Measurements from ENCODE around the gene PALM2AKAP2.

Gene PALM2AKAP2

DNA sequence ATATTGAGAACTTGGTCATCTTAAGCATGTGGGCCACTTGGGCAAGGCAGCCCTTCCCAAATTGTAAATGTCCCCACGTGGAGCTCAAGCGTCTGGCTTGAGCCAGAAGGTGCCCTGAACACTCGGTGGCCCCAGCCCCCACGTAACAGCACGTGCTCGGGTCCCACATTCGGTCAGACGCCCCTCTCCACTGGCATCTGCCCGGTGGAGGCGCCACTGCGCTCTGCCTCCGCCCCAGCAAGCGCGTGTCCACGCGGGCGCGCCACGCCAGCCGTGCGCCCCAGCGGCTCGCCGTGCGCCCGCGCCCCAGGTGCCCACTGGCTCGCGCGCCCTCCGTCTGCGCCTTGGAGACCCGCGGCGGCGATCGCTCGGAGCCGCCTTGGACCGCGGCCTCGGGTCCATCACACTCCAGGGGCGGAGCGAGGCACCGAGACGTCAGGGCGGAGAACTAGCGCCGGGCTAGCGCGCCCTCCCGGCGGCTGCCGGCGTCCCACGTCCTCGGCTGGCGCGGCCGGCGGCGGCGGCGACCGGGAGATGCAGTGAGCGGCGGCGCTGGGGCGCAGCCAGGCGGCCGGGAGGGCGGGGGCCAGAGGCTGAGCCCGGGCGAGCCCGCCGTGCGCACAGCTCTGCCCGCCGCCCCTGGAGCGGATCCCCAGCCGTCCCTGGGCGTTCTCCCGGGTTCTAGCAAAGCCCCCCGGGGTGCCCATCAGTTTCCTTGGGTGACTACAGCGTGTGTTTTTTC, at the start of gene PALM2AKAP2:
Gene PALM2AKAP2, plus strand, starts transcription at position 488 of the 742 bp plus-strand sequence. CDS start 291 bp downstream, outside the sequence.
- DNase-seq, result no peak

DNA sequence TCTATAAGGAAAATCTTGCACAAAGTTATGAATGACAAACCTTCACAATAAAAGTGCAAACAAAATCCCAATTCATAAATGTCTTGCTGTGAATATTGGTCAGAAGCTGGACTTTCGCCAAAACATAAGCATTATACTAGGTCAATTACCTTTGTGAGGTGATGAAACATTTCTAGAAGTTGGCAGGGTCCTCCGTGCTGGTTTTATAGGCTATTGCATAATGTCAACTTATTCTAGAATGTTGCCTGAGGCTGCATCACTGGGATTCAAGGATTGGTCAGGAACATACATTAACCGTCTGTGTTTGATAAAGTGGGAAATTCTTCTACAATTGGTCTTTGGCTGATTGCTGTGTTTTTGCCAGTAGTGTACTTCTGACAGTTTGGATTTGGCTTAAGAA, 49.8 kb upstream of the PALM2AKAP2 start:
- DNase-seq, result no peak

DNA sequence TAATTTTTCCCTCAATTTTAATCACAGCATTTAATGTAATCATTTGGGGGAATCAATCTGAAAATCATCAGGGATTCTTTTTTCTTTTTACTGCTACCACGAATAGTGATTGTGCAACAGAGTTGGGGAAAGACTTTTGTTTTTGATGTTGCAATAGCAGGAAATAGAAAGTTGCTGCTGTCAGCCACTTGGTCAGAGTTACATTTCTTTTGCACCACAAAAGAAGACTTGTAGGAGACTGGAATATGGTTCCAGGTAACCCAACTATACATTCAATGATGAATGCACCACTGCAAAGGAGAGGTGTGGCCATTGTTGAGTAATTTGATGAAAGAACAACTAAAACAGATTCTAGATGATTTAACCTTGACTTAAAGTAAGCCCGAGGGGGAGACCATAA, 46.3 kb upstream of the PALM2AKAP2 start:
- DNase-seq, result no peak

DNA sequence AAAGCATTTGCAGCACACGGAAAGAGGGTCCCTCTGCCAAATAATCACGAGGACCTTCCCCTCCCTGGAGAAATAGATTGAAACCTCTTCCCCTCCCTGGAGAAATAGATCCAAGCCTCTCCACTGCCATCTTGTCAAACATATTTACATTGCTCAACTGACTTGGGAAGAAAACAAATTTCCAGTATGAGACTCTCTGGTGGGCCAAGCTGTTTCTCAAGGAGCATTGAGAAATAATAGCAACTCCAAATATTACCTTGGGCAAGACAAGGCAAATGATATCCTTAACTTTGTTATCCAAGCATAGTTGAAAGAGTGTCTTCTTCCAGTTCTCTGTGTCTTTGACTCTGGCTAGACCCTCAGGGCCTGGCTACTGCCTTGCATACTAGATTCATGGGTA, 45.2 kb upstream of the PALM2AKAP2 start:
- no peak for DNase-seq

DNA sequence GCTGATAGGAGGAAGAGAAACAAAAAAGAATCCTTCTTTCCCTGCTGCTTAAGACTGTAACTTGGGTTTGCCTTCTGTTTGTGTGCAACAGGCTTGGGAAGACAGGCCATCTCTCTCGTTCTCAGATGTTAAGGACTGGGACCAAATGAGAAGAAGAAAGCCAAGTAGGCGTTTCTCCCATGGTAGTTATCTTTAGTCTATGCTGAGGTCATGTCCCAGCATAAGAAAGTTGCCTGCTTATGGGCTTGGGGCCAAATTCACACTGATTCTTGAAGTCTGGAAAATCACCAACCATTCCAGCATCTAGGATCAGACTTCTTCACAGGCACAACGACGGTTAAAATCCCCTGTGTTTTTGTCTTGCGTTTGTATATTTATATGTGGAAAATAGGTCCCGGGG, 44.2 kb upstream of the PALM2AKAP2 start:
- DNase-seq, result no peak

DNA sequence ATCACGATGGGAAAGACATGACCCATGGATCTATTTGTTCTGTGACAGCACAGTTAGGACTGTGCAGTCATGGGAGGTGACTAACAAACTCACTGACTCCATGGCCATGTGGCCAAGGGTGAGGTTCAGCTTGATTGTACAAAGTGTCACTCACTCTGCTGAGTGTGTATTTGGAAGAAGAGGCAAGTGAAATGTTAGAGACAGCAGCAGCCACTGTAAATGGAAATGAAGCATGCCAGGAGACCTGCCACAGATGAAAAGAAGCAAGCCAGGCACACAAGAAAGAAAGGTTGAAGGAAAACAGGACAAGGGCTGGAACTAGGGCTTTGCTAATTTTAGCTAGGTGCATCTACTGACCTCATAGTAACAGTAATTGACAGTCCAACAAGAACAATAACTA, 42.7 kb upstream of the PALM2AKAP2 start:
- no peak for DNase-seq

DNA sequence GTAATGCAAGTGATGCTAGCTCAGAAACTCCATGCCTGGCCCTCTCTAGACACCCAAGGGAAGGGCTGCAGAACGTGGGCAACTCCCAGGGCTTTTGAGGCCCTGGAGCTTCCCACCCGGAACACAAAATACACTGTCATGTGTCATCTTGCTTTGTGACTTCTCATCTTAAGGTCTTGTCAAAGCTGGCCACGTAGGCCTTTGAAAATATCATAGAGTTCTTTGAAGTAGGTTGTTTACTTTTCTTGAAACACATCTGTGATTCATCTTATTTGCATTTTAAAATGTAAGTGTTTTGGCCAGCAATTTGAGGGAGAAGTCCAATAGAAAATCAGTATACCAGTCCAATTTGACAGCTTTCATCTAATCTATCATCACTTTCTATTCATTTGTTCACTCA, 40.2 kb upstream of the PALM2AKAP2 start:
- DNase-seq, result no peak

DNA sequence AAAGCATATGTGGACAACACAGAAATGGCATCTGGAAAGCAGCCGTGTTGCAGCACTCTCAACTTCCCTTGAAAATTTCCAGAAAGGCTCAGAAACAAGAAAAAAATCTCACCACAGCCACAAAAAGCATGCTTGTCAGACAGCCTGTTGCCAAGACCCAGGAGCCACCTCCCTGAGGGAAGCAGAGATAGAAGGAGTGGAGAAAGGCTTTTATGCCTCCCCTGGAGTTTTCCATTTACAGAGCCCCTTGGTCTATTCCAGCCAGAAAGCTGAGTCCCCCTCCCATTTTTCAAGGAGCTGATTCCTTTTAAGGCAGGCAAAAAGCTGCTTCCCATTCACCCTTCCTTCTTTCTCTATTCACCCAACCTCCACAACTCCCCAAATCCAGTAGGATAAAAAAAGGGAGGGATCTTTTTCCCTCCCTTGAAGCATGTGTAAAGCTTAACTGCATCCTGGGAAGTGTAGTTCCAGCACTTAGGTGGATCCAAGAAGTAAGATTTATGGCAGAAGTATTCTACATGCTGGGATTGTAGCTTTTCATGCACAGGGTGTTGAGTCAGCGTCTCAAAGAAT, 37.1 kb upstream of the PALM2AKAP2 start:
- DNase-seq, result no peak

DNA sequence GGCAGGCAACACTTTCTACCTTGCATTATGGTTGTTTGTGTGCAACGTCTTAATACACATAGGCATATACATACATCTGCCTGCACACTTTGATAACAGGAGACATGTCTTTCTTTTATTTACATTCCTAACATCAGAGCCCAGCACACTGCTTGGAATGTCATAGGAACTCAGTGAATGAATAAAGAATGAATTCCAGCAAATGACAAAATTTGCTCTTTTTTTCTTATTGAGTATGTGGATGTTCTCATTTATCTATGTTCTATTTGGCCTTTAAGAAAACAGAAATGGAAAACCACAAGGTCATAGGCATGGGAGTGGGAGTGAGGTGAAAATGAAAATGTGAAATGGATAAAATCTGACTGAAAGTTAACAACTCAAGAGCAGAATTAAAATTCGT, 36.3 kb upstream of the PALM2AKAP2 start:
- no peak for DNase-seq

DNA sequence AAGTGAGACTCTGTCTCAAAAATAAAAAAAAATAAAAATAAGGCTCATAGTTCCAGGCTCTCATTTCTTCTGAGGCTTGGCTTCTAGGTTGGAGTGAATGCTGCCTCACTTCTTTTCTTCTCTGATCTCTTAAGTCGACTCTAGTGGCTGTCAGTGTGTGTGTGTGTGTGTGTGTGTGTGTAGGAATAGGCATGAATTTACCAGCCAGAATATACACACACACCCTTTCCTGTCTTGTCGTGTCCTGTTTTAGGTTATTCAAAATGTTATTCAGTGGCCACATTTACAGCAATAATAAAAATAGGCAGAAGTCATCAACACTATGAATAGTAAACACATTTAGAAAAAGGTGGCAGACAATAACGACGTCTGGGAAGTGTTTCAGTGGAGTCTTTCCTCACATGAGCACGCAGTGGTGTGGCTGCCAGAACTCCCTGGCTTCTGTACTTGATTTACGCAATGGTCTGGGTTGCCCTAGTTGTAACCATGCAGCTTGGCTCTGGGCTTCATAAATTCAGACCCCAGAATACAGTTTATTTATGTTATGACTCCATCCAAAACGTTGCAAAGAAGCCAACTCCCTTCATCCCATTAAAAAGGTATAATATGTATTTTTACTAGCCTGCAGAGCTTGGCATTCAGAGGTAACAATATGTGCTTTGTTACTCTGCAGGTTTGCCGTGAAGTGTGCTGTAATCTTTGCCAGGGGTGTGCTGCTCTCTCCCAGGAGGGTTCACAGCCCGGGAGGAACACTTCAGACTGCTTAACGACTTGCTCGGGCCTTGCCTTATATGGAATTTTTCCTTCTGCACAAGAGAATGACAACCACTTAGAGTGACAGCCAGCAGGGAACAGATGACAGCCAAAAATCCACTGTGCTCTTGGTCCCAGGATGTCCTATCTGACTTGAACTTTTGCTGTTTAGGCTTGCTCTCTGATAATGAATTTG, 34.4 kb upstream of the PALM2AKAP2 start:
- DNase-seq, result no peak

DNA sequence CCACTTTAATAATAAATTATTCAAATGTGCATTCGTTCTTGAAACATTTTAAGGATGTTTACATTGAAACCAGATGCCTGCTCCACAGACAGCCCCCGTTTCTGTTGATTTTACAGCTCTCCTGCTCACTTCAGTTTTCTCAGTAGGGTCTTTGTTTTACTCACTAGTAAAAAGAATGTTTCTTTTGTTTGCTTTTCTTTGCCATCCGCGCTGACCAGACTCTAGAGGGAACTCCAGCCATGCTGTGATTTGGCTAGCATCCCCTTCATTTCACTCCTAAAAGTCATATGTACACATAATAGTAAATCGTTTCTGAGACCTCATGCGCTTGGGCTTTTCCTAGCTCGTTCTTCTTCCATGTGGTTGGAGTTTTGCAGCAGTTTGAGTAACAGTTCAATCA, 28.7 kb upstream of the PALM2AKAP2 start:
- DNase-seq, result no peak

DNA sequence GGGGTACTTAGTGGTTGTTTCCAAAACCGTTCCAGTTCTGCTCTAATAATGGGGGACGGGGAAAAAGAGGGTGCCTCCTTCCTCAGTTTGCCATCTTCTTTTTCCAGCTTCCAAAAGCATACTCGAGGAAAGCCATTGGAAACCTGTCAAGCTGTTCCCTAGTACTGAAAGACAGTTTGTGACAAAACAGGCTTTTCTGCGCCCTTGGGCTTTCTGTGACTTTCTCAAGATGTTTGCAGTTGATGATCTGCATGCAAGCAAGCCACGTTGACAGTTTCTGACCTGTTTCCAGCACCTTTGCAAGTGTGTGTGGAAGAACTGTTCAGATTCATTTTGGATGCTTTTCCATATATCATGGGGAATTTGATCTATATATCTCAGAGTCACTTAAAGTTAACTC, 26.7 kb upstream of the PALM2AKAP2 start:
- no peak for DNase-seq

DNA sequence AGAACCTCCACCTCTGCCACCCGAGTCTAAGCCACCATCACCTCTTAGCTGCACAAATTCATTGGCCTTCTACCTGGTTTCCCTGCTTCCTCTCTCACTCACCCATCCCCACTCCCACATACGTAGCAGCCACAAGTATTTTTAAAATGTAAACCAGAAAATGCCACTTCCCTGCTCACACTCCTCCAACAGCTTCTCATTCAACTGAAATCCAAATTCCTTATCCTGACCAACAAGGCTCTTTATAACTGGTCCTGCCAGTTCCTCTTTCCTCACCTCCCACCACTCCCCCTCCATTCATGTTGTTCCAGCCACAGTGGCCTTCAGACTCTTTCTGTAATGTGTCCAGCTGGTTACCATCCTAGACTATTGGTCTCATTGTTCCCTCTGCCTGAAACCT, 25.0 kb upstream of the PALM2AKAP2 start:
- no peak for DNase-seq

DNA sequence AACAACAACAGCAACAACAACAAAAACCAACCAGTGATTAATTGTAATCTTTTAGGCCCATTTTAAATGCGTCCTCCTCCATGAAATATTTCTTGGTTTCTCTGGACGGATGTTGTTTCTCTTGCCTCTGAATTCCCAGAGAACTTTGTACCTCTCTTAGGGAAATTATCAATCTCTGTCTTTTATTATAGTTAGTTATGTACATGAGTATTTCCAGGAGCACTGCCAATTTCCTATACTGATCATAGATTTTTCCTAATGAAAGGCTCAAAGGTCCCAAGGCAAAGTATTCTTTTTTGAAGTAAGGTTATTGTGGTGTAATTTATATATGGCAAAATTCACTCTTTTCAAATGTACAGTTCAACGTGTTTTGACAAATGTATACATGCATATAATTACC, 20.4 kb upstream of the PALM2AKAP2 start:
- DNase-seq, result no peak

DNA sequence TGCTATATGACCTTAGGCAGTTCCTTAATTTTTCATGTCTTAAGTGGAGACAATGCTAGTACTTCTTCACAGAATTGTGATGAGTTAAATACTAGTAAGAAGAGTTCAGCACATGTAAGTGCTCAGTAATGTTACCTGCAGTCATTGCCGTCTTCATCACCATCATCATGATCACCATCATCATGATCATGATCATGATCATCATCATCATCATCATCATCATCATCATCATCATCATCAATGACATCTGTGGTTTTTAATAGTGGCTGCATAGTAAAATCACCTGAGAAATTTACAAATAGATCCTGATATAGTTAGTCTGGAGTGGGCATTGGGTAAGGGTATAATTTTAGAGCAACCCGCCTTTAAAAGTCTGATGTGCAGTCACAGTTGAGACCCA, 14.7 kb upstream of the PALM2AKAP2 start:
- no peak for DNase-seq

DNA sequence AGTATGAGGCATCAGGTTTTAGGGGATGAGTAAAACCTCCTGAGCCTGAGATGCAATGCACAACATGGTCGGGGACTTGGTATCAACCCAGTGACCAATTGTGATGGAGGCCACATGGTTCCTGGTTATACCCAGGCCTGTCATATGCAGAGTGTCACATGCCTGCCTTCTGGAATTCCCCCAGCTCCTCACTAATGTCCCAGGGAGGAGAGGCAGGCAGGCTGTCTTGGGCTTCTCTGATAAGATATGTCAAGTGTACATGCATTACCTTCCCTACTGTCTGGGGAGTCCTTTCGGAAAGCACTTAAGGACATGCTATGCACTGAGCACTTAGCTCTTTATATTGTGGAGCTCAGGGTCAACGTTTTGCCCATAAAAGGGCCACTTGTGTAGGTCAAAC, 14.2 kb upstream of the PALM2AKAP2 start:
- no peak for DNase-seq

DNA sequence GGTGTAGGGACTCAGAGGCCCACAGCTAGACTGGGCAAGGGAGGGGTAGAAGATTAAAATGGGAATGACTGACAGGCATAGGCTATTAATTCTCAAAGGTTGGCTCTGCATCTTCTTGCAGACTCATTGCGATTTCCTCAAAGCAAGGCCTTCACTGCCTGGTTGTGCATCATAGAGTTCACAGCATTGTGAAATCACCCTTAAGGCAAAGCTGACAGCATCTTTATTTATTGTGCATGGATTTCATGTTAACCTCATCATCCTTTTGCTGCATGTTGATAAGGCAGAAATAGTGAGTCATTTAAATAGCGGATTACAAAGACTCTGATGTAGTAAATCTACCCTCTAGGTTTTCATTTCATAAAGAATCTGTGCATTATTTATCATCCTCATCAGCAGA, 13.6 kb upstream of the PALM2AKAP2 start:
- DNase-seq, result no peak

DNA sequence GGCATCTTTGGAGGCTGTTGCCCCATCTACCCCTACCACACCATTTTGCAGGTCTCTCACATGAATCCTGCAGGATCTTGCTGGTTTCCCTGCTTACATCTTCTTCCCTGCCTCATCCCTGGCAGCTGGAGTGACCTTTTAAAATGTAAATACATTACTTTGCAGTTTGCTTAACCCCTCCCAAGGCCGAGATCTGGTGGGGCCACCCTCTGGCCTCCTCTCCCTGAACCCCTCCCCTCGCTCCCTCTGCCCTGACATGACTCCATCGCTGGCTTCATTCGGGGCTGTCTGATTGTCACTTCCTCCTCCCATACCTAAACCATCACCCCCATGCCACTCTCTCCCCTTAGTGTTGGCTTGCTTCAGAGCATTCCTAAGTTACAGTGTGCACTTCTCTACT, 12.6 kb upstream of the PALM2AKAP2 start:
- DNase-seq, result no peak

DNA sequence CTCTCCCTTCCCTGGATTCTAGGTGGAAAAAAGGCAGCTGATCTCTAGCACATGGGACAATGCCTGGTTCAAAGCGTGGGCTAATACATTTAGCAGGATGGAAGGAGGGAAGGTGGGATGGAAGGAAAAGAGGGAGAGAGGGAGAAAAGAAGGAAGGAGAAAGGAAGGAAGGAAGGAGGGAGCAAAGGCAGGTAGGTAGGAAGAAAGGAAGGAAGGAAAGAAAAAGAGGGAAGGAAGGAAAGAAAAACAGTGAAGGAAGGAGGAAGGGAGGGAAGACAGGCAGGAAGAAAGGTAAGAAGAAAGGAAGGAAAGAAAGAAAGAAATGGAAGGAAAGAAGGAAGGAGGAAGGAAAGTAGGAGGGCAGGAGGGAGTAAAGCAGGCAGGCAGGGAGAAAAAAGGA, 12.2 kb upstream of the PALM2AKAP2 start:
- no peak for DNase-seq

DNA sequence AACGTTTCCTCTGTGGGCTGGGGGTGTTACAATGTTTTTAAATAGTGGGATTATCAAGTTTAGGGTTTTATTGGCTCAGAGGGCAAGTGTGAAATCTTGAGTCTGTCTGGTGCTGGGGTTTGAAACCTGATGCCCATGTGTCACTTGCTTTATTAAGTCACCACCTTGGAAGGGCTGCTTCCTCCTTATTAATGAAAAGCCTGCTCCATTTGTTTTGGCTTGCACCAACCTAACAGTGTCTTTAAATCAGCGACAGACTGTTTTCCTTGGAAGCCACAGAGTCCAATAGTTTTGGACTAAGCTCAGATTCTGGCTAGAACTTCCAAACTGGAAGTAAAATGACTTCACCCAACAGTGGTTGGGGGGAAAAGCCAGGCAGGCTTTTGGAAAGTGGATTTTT, 10.7 kb upstream of the PALM2AKAP2 start:
- no peak for DNase-seq

DNA sequence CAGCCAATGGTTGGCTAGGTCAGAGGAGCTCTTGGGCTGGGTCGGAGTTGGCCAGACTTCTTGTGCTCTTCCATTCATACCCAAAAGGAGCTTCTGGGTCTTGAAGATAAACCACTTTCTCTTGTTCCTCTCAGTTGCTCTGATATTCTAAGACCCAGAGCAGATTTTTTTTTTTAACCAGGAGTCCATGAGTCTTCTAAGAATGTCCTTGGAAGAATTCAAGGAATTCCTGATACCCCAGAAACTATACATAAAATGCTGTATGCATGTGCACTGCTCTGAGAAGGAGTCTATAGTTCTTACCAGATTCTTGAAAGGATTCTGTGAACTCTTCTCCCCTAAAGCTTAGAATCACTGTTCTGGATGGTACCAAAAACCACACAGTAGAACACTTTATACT, 9.9 kb upstream of the PALM2AKAP2 start:
- no peak for DNase-seq

DNA sequence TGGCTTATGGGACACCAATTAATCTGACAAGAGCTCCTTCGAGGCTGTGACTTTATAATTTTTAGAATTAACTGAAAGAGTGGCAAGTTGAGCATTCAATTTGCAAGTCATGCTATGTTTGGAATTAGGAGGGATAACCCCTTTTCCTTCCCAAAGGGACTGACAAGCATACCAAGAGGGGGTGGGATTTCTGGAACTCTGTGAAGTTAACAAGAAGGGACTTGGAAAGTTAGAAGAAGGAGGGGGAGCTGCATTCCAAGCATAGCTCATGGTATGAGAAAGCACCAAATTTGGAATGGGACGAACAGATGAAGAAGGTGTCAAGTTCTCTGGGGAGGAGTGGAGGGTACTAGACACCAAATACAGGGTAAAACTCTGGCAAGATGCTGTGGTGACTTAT, 8.9 kb upstream of the PALM2AKAP2 start:
- no peak for DNase-seq

DNA sequence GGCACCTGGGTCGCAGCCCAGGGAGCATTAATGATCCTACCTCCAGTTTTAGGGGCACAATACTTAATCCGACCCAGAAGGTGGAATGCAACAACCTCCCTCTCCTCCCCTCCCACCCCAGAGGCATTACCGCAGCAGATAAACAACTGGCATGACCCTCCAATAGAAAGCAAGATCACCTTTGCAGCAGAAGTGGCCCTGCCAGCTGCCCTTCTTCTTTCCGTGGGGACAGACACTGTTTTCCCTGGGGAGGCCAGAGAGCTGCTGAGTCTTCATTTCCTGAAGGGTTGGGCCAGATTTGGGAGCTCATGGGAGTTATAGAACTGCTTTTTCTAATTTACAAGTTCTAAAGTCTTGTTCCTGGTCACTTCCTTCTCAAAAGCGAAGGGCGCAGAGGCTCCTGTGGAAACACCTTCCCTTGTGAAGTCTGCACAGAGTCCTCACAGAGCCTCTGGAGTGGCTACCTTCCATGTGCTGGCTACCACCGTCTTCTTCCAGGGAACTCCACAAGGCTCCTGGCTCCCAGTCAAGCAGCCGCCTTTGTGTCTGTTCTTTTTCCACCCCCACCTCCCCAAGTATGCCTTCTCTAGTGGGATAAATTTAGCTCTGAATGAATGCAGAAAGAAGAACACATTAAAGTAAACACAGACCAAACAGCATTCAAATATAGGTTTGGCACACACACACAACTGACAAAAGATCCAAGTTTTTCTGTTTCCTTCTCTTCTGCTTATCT, 8.0 kb upstream of the PALM2AKAP2 start:
- no peak for DNase-seq

Measured in stimulated activated naive CD4-positive, alpha-beta T cell treated with Interleukin-2 at 50 U/mL for 16 hours (primary cell).